GM18861 (cell line): ENCODE results near the gene PCNX3.

Experiments used
- ATAC-seq: cut with Tn5 transposase; IDR thresholded peaks from one replicate; pipeline ENCODE4 v1.9.1; 2021; ENCODE audit not compliant: unreplicated experiment

Gene PCNX3

GRCh38 chr11:65596520-65596919, 19.1 kb upstream of the PCNX3 start:
- no peak for ATAC-seq

DNA sequence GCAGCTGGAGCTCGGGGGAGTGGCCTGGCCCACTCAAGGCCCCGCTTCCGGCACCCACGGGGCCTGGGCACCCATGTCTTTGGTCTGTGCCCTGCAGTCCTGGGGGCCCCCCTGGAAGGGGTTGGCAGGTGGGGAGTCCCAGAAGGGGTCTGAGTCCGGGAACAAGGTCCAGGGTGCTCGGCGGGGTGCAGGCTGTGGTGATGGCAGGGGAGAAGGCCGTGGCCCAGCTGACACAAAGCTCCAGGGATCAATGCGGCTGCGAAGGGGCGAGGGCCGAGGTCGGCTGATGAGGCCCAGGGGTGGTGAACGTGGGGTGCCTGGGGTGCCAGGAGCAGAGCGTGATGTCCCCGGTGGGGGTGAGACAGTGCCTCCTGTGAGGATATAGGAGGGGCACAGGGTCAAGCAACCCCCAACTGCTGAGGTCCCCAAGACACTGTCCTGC, 17.3 kb upstream of the PCNX3 start:
- ATAC-seq = no peak

- ATAC-seq = no peak
These were observed 16.2 kb upstream of the PCNX3 start for GRCh38 chr11:65599216-65599954.

DNA sequence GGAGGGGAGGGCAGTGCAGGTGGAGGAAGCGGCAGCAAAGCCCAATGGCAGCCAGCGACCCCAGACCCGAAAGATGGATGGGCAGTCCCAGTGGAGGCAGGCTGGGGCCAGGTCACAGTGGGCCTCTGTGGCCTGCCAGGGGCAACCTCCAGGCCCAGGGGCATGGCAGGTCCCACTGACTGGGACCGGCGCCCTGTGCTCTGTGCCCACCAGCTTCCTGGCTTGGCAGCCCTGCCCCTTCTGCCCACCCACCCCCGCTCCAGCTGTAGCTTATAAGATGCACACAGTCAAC, 15.7 kb upstream of the PCNX3 start:
- no peak for ATAC-seq

DNA sequence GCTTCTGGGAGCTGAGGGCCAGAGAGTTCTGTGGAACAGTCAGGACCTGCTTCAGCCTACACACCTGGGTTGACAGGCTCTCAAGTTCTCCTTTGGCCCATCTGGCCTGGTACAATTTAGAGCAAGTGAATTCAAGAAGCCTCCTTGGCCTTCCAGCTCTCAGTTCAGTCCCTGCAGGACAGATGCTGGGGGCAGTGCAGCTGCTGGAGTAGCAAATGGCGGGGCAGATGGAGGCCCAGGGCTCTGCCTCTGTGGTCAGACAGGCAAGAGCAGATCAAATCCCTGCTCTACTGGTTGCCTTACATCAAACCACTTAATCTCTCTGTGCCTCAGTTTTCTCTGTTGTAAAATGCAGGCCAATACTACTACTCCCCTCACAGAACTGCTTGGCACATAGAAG, 11.3 kb upstream of the PCNX3 start:
- no peak for ATAC-seq

DNA sequence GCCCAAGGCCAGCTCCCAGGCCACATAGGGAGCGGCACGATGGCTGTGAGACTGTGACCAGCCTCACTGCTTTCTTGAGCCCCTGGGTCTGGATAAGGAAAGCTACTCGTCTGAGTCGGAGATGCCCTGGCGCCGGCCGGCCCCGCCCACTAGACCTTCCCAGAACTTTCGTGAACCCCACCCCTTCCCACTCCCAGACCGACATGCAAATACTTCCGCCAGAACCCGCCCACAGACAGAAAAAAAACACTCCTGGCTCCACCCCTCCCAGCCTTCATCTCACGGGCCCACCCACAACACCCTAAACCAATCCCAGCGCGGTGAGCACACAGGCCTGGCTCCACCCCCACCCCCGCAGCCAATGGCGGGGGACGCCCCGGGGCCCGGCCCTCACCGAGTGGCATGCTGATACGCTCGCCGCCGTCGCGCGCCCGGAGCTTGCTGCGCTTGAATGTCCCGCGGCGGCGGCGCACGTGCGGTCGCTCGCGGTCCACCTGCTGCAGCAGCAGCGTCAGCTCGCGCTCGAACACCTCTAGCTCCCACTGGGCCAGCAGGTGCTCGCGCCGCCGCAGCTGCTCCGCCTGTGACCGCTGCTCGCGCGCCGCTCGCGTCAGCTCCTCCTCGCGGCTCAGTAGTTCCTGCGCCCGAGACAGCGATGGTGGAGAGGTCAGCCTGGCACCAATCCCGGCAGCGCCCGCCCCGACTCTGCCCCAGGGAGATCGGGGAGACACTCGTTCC, 8.5 kb upstream of the PCNX3 start:
- no peak for ATAC-seq

DNA sequence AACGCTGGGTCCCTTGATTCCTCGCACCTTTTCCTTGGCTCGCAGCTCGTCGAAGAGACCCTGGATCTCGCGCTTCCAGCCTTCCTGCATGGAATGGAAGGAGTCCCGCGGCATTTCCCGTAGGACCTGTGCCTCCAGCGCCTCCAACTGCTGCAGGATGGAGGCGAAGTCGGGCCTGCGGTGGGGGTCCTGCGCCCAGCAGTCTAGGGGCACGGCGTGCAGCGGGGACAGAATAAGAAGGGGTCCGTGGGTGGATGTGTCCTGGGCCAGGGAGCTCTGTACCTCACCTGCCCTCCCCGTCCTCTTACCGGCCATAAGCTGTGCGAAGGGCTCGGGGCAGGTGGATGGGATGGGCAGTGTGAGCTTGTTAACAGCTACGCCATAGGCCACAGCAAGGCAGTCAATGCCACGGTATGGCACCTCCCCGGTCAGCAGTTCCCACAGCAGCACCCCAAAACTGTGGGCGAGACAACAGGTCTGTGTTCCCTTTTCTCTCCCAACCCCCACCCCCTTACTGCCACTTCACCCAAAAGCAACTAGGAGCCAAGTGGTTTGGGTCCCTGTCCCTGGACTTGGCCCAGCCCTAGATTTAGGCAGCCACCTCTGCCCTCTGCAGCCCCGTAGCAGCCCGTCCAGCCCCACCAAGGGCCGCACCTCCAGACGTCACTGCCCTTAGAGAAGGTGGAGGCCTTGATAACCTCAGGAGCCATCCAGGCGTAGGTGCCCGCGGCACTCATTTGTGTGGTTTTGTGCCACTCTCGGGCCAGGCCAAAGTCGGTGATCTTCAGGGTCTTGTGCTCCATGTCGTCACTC, 7.8 kb upstream of the PCNX3 start:
- no peak for ATAC-seq

DNA sequence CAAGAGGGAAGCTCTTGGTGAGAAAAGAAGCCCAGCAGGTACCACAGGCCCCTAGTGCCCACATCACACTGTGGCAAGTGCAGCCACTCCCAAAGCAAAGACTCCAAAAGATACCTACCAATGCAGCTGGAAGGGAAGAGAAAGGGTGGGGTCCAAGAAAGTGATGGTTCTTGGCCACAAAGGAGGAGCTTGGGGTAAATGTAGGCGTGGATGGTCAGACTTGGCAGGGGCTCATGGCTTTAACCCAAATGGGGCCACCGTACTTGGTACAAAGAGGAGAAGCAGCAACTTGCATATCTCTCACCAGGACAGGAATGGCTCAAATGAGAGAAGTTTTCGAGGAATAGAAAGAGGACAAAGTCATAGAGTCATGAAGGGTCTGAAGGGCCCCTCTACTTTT, 6.3 kb upstream of the PCNX3 start:
- no peak for ATAC-seq

DNA sequence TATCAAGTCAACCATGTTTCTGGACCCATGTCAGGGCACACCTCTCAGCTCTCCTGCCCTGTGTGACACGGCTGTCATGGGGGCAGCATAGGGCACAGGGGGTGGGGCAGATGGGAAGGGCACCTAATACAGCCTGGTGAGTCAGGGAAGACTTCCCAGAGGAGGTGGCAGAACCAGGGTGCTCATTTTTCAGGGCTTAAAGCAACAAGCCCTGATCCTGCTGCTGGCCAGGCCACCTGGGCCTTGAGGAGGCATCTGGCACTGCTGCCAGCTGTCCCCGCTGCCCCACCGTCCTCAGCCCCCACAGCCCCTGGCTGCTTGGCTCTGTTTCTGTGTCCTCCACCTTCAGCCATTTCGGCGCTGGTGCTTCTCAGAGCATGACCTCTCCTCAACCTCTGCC, 5.9 kb upstream of the PCNX3 start:
- ATAC-seq = no peak

DNA sequence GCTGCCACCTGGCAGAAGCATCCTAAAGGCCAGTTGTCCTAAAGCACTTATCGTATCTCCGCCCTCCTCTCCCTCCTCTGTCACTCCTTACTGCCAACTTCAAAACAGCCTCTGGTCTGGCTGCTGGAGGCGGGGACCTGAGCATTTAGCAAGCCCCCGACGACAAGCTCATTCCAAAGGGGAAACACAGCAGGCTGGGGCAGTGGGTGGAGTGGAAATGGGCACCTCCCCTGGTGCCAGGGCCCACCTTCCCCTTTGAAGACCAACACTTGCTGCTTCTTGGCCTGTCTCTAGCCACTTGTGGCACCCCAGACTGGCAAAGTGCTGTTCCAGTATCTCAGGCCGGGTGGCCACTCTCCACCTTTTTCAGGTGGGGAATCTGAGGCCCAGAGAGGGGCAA, 5.2 kb upstream of the PCNX3 start:
- ATAC-seq = no peak

DNA sequence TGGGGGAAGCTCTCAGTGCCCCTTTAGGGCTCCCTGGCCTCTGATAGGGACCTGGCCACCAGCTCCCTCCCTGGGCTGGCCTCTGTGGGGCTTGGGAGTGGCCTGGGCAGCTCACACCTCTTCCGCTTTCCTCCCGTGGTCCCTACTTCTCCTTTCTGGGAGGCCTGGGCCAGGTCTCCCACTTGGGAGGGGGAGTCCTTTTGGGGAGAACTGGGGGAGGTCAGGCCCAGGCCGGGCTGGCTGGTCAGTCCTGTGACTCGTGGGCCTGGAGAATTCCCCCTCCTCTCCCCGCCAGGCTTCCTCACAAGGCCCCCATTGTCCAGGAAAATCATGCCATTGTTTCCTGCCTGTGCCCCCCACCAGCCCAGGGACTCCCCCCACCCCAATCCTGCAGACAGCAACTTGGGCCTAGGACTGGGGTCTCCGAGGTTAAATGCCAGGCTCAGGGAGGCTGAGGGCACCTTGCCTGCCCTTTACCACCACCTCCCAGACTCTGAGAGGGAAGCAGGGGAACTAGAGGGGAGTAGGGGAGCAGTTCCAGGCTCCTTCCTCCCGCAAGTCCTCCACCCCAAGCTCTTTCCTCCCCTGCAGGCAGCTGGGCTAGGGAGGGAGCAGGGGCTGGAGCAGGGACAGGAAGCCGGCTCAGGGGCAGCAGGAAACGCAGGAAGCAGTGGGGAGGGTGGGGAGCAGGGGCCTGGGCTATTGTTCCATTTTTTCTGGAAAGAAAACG, 4.4 kb upstream of the PCNX3 start:
- no peak for ATAC-seq

DNA sequence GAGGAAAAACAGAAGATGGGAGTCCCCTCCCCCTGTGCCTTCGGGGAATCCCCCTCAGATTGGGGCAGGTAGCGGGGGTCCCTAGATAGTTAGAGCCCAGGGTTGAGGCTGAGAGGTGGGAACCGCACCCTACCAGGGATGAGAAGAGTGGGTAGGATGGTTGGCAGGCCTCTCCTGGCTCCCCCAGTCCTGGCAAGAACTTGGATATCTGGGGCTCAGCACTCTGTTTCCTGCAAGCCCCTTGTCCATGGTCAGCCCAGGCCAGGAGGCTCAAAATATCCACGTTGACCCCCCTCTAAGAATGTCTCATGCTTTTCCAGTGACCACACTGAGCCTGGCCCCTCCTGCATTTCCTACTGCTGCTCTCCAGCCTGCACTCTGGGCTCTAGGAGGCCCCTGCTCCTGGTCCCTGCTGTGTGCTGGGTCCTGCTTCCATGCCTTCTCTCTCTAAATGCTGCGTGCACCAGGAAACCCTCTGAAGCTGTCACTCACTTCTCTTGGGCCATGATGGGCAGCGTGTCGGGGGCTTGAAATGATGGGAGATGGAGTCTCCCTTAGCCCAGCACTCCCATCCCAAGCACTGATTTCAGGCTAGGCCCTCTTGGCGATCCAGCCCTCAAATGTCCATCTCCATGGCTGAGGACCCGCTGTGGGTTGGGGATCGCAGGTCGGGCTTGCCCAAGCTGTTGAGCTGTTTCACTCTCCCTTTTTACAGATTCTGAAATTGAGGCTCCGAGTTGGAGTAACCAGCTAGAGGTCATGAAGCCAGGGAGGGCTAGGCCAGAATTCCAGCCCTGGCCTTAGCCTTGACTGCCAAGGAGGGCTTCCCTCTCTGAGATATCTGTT, 3.6 kb upstream of the PCNX3 start:
- ATAC-seq = no peak

DNA sequence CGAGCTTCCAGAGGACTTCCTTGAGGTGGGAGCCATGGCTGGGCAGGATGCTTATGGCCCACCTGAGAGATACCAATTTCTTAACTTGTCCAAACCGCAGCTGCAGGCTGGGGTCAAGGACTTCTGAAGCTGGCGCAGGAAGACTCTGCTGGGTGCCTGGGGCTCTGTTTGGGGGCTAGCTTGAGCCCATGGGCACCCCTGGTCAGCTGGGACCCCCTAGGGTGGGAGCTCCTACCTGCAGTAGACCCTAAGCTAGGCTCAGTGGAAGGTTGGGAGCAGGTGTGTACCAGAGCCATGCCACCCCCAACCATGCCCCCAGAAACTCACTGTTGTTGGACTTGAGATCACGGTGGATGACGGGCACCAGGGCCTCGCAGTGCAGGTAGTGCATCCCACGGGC, 2.9 kb upstream of the PCNX3 start:
- no peak for ATAC-seq

DNA sequence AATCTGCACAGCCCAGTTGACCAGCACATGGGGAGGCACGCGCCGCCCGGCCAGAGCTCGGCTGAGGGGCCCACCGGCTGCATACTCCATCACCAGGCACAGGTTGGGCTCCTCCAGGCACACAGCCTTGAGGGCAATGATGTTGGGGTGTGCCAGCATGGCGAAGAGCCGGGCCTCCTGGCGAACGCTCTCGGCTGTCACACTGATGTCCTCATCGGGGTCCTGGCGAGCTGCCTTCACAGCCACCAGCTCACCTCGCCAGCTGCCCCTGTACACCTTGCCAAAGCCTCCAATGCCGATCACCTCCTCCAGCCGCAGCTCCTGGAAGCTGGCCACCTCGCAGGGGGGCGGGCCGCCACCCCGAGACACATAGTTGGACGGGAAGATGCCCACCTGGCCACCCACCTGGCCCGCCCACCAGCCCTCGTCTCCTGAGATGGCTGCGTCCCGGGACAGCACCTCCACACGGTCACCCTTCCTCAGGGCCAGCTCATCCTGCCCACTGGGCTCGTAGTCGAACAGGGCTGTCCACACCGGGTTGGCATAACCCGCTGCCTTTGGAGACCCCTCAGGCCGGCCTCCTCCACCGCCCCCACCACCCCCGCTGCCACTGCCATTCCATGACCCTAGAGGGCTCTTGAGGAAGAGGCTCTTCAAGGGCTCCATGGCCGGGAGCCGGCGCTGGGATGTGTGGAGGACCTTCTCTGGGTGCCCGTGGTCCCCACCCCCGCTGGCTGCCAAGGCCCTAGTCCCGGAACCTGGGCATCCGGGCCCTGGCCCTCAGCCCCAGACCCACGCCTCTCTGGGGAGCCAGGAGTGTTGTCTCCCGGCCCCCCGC, 2.3 kb upstream of the PCNX3 start:
- no peak for ATAC-seq

- ATAC-seq = no peak
These were observed 486 bp downstream of the PCNX3 start for GRCh38 chr11:65615950-65616574.

- no peak for ATAC-seq
These were observed 1.0 kb downstream of the PCNX3 start for GRCh38 chr11:65616575-65617001.

DNA sequence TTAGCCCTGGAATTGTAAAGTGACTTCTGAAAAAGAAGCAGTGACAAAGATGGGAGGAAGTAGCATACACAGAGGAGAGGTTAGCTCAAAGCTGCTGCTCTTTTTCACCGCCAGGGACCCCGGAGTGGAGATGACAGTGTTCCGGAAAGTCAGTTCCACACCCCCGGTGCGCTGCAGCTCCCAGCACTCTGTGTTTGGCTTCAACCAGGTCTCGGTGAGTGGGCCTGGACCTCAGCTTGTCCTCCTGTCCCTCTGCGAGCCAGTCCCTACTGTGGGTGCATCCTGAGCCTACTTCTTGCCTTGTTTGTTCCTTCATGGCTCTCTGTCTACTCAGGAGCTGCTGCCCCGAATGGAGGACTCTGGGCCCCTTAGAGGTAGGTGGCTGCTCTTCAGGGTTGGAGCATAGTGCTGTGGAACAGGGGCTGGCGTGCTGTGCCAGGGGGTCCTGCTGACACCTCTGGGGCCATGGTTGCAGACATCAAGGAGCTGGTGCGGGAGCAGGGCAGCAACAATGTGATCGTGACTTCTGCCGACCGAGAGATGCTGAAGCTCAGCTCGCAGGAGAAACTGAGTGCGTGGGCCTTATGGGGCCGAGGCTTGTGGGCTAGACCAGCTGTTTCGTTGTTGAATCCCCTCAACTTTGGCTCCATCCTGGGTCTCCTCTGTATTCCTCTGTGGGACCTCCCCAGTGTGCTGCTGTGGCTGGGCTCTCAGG, 1.7 kb downstream of the PCNX3 start:
- ATAC-seq = no peak

DNA sequence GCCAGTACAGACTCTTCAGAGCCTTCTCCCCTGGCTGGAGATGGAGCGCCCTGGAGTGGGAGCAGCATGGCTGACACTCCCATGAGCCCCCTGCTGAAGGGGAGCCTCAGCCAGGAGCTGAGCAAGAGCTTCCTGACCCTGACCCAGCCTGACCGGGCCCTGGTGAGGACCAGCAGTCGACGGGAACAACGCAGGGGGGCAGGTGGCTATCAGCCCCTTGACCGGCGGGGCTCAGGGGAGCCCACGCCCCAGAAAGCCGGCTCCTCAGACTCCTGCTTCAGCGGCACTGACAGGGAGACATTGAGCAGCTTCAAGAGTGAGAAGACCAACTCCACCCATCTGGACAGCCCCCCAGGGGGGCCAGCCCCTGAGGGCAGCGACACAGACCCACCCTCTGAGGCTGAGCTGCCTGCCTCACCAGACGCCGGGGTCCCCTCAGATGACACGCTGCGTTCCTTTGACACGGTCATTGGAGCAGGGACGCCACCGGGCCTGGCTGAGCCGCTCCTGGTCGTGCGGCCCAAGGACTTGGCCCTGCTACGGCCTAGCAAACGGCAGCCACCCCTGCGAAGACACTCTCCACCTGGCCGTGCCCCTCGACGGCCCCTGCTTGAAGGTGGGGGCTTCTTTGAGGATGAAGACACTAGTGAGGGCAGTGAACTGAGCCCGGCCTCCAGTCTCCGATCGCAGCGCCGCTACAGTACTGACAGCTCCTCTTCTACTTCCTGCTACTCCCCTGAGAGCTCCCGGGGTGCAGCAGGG, 2.6 kb downstream of the PCNX3 start:
- ATAC-seq = no peak
